GM12878 (cell line): ENCODE data around the gene CACNA2D2. TPM values are rescaled to one million over a fixed set of nuclear protein-coding genes. Genes with fewer than 3 reads are reported as not detected.

ENCODE experiments used
- ATAC-seq: fragments of 200-7000 bp; cut with Tn5 transposase; 3 replicates; pipeline ENCODE4 v1.9.1; 2020; ENCODE audit warnings: mild to moderate bottlenecking, moderate library complexity
- BruUV-seq: library from RNA; stranded (reverse); fragments of 400-500 nt; replicated peaks from 2 replicates; lab custom pipeline; 2021; lab: Mats Ljungman, UMichigan
- CTCF ChIA-PET: fragments of 300-600 bp; sonication (Branson Sonifier 250); formaldehyde crosslinking; extraction: SDS; loops from one replicate; lab custom pipeline; 2021; ENCODE audit warnings: inconsistent platforms; lab: Yijun Ruan, JAX
- POLR2A ChIA-PET: fragments of 350-600 bp; formaldehyde crosslinking; extraction: SDS; loops from one replicate; lab custom pipeline; 2021; ENCODE audit warnings: inconsistent platforms; lab: Charles Lee
- RAD21 ChIA-PET: fragments of 300-600 bp; sonication (Branson Sonifier 250); formaldehyde crosslinking; loops from one replicate; lab custom pipeline; 2023; ENCODE audit warnings: antibody characterized with exemption; ENCODE audit not compliant: unreplicated experiment; lab: Charles Lee
- SMC1A ChIA-PET: fragments of 300-600 bp; sonication (Branson Sonifier 250); formaldehyde crosslinking; loops from one replicate; lab custom pipeline; 2023; ENCODE audit not compliant: unreplicated experiment, uncharacterized antibody; lab: Charles Lee
- DNase-seq: peaks from one replicate; pipeline ENCODE4 v3.0.0-alpha.2; 2011; ENCODE audit warnings: low read depth, low spot score
- FAIRE-seq: peaks from 3 replicates; lab custom pipeline; 2011; peaks lifted over from hg19 to GRCh38; lab: Jason Lieb, UNC
- H2AFZ ChIP-seq: 2 replicates; pipeline ENCODE4 v1.6.0; 2011; ENCODE audit warnings: low read depth, low read length, control low read depth; ENCODE audit not compliant: control insufficient read depth
- H3K27ac ChIP-seq: 2 replicates; pipeline ENCODE4 v1.5.1; 2011; ENCODE audit warnings: control low read depth; ENCODE audit not compliant: control insufficient read depth, insufficient read depth
- H3K27me3 ChIP-seq, 2 experiments: replicated peaks in 1 of 2; 2 replicates each; pipeline versions ENCODE4 v1.6.0 to v1.6.1; 2011; ENCODE audit warnings: low read length in 1 of 2; ENCODE audit not compliant: control insufficient read depth in 2 of 2, insufficient read depth in 2 of 2
- H3K36me3 ChIP-seq, 2 experiments: 2 replicates each; pipeline ENCODE4 v1.5.1; 2011; ENCODE audit warnings: low read length in 1 of 2; ENCODE audit not compliant: control insufficient read depth in 2 of 2, insufficient read depth in 2 of 2
- H3K4me1 ChIP-seq: 2 replicates; pipeline ENCODE4 v1.6.1; 2011; ENCODE audit warnings: mild to moderate bottlenecking, low read length, moderate library complexity, mixed read lengths; ENCODE audit not compliant: control insufficient read depth, insufficient read depth
- H3K4me2 ChIP-seq: 2 replicates; pipeline ENCODE4 v1.6.0; 2011; ENCODE audit warnings: control low read depth; ENCODE audit not compliant: control insufficient read depth, insufficient read depth
- H3K4me3 ChIP-seq: fragments of 200-600 bp; sonication (generic); 2 replicates; pipeline ENCODE4 v1.5.1; 2016
- H3K79me2 ChIP-seq: 2 replicates; pipeline ENCODE4 v1.6.0; 2011; ENCODE audit warnings: low read length; ENCODE audit not compliant: control insufficient read depth, insufficient read depth
- H3K9ac ChIP-seq: 2 replicates; pipeline ENCODE4 v1.8.0; 2011; ENCODE audit warnings: low read length, control low read depth, mixed read lengths; ENCODE audit not compliant: control insufficient read depth, insufficient read depth
- H3K9me3 ChIP-seq: replicated peaks from 3 replicates; pipeline ENCODE4 v1.5.1; 2011; ENCODE audit warnings: mild to moderate bottlenecking, low read length; ENCODE audit not compliant: control insufficient read depth, insufficient read depth
- H4K20me1 ChIP-seq: 2 replicates; pipeline ENCODE4 v1.6.0; 2011; ENCODE audit not compliant: control insufficient read depth, insufficient read depth
- EED ChIP-seq: sonication (generic); IDR thresholded peaks from 2 replicates; pipeline ENCODE4 v1.6.1; 2016; ENCODE audit warnings: antibody characterized with exemption, low read depth
- IKZF1 ChIP-seq: fragments of 450-650 bp; conservative IDR thresholded peaks from 2 replicates; pipeline ENCODE4 v1.6.1; 2017; ENCODE audit warnings: antibody characterized with exemption, mild to moderate bottlenecking
- RAD21 ChIP-seq: IDR thresholded peaks from 2 replicates; pipeline ENCODE4 v1.6.1; 2011; ENCODE audit warnings: mild to moderate bottlenecking, low read depth, low read length, moderate library complexity; ENCODE audit not compliant: insufficient read depth
- RUNX3 ChIP-seq: IDR thresholded peaks from 2 replicates; pipeline ENCODE4 v1.6.1; 2012; ENCODE audit warnings: low read length, inconsistent platforms
- SMC3 ChIP-seq: IDR thresholded peaks from 2 replicates; pipeline ENCODE4 v1.6.1; 2011; ENCODE audit warnings: low read length, improper control_type of control experiment, borderline replicate concordance
- SREBF2 ChIP-seq: IDR thresholded peaks from 2 replicates; pipeline ENCODE4 v1.6.1; 2012; ENCODE audit warnings: mild to moderate bottlenecking, low read length
- WRNIP1 ChIP-seq: IDR thresholded peaks from 2 replicates; pipeline ENCODE4 v1.6.1; 2011; ENCODE audit warnings: low read depth, low read length, improper control_type of control experiment, borderline replicate concordance
- ZNF207 ChIP-seq: fragments of 450-650 bp; IDR thresholded peaks from 2 replicates; pipeline ENCODE4 v1.6.1; 2014; ENCODE audit warnings: antibody characterized with exemption, mild to moderate bottlenecking, borderline replicate concordance
- WGBS: methylation state at CpG from one replicate; pipeline ENCODE4 v1.1.6; 2016; ENCODE audit warnings: low lambda C conversion rate; ENCODE audit not compliant: insufficient replicate concordance, insufficient coverage; ENCODE audit errors: missing lambda C conversion rate; 5-methylcytosine and 5-hydroxymethylcytosine counted together
- in situ Hi-C: fragments of 300-500 bp; cut with MboI; formaldehyde crosslinking; loops from 9 replicates; pipeline ENCODE4 v1.14.3; 2018; ENCODE audit warnings: mixed read lengths
- intact Hi-C: fragments of 100-400 bp; cut with micrococcal nuclease; formaldehyde crosslinking; loops from one replicate; pipeline ENCODE4 v1.14.2; 2022; ENCODE audit not compliant: unreplicated experiment
- polyA plus RNA-seq, 11 experiments: library from polyadenylated mRNA; depleted of rRNA in 4 of 11; unstranded in 6 of 11; stranded (reverse) in 5 of 11; fragments of >200 nt; fragmentation: Nextera tagmentation in 4 of 11; fragmentation: Illumina TruSeq in 1 of 11; extraction: Ambion mirVana in 4 of 11; extraction: Trizol in 1 of 11; gene quantifications; 1 replicate in 1 of 11; 2 replicates in 10 of 11; pipeline versions ENCODE4 v1.2.1 to v1.2.3, GENCODE V29; 2011 to 2016; ENCODE audit warnings: inconsistent platforms in 2 of 11, missing spikeins in 2 of 11, low read depth in 1 of 11
- total RNA-seq, 4 experiments: library from RNA; depleted of rRNA in 3 of 4; stranded (reverse); fragments of >200 nt in 3 of 4; fragmentation: Illumina TruSeq in 1 of 4; extraction: Trizol in 1 of 4; gene quantifications; 2 replicates each; pipeline versions ENCODE4 v1.2.1 to v1.2.3, GENCODE V29; 2013 to 2021
- TF ChIP-seq, protein P1 (sequence below), 3 experiments: IDR thresholded peaks in 2 of 3; conservative IDR thresholded peaks in 1 of 3; 2 replicates each; pipeline ENCODE4 v1.5.1; 2011; ENCODE audit warnings: low read depth in 3 of 3, low read length in 3 of 3, mild to moderate bottlenecking in 3 of 3, control low read depth in 2 of 3, moderate library complexity in 2 of 3, inconsistent platforms in 1 of 3, mixed read lengths in 1 of 3; ENCODE audit not compliant: control insufficient read depth in 2 of 3, insufficient read depth in 1 of 3; ENCODE audit errors: extremely low read depth in 1 of 3
- TF ChIP-seq, protein P2 (sequence below): fragments of 450-650 bp; IDR thresholded peaks from 2 replicates; pipeline ENCODE4 v1.6.1; 2017; ENCODE audit warnings: antibody characterized with exemption, mild to moderate bottlenecking, moderate library complexity

Gene CACNA2D2
- total and polyA plus RNA-seq, 10 of the 15 experiments (the other 5 are each of a cell fraction or from before 2014, with no cell fraction given) = 0.03 to 0.07 TPM; not detected in 8

DNA sequence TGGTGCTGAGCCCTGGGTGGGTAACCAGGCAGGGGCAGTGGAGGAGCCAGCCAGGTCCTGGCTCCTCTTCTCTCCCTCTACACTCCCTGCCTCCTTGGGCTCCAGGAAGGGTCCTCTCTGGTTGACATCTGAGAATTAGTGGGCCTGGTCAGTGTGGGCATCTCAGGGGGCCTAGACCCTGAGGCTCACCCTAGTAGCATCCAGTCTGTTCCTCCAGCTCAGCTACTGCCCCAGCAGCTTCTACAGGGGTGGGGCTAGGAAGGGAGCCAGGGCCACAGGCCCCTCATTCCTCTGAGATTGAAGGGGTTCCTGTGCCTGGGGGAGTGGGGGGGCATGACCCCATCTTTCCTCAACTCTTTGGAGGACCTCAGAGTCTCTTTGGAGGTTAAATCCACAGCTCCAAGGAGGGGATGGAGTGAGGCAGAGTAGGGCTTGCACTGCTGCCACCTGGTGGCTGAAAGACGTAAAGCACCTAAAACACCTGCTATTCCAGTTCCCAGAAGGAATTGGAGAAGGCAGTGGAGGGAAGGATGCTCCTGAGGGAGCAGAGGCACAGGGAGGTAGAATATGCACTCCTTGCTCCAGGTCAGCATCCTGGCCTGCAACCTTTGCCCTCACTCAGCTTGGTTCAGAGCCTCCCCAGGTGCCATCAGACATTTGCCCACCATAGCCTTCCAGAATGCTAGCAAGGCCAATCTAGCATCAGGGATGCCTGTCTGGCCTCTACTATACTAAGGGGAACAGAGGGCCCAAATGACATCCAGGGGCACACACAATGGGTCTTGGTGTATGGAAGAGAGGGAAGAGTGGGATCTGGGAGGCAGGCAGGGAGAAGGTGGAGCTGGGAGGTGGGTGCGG, 39.0 kb upstream of the CACNA2D2 start:
- intact Hi-C loops = loop anchor here (1.0 to 2.0 kb wide), 3 partner anchors 24 to 196 kb away; no protein-coding TSS in a partner anchor
- Histone ChIP-seq H3K4me1 (no peaks in the 10 kb centered on the region), H2AFZ (no peak overlapping the region), H3K36me3 (no peaks in the 10 kb centered on the region), H4K20me1 (no peaks in the 10 kb centered on the region), H3K4me2 (no peak overlapping the region)
- SMC1A ChIA-PET = interaction anchor here (0.7 to 1.9 kb wide), 4 partner anchors 18 to 194 kb away, joined by 3 to 16 read pairs (median 6); partner anchors contain the start of gene CISH
- peak; percentile 75 for FAIRE-seq
- no peak for TF ChIP-seq ZNF207
- peak; percentile 54 for TF ChIP-seq RAD21
- TF ChIP-seq, protein P1, sequence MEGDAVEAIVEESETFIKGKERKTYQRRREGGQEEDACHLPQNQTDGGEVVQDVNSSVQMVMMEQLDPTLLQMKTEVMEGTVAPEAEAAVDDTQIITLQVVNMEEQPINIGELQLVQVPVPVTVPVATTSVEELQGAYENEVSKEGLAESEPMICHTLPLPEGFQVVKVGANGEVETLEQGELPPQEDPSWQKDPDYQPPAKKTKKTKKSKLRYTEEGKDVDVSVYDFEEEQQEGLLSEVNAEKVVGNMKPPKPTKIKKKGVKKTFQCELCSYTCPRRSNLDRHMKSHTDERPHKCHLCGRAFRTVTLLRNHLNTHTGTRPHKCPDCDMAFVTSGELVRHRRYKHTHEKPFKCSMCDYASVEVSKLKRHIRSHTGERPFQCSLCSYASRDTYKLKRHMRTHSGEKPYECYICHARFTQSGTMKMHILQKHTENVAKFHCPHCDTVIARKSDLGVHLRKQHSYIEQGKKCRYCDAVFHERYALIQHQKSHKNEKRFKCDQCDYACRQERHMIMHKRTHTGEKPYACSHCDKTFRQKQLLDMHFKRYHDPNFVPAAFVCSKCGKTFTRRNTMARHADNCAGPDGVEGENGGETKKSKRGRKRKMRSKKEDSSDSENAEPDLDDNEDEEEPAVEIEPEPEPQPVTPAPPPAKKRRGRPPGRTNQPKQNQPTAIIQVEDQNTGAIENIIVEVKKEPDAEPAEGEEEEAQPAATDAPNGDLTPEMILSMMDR (IDR thresholded peaks at IDR 0.05 in 2 of 3, conservative IDR thresholded peaks at IDR 0.05 in 1 of 3; ENCODE audit: control insufficient read depth in 2 of 3, extremely low read depth in 1 of 3, insufficient read depth in 1 of 3, low read depth in 3 of 3, low read length in 3 of 3) = peak; percentile 86 to 90 (median 86)
- TF ChIP-seq SREBF2 = no peak
- TF ChIP-seq RUNX3 = no peak
- TF ChIP-seq SMC3 = peak; percentile 82
- TF ChIP-seq, protein P2, sequence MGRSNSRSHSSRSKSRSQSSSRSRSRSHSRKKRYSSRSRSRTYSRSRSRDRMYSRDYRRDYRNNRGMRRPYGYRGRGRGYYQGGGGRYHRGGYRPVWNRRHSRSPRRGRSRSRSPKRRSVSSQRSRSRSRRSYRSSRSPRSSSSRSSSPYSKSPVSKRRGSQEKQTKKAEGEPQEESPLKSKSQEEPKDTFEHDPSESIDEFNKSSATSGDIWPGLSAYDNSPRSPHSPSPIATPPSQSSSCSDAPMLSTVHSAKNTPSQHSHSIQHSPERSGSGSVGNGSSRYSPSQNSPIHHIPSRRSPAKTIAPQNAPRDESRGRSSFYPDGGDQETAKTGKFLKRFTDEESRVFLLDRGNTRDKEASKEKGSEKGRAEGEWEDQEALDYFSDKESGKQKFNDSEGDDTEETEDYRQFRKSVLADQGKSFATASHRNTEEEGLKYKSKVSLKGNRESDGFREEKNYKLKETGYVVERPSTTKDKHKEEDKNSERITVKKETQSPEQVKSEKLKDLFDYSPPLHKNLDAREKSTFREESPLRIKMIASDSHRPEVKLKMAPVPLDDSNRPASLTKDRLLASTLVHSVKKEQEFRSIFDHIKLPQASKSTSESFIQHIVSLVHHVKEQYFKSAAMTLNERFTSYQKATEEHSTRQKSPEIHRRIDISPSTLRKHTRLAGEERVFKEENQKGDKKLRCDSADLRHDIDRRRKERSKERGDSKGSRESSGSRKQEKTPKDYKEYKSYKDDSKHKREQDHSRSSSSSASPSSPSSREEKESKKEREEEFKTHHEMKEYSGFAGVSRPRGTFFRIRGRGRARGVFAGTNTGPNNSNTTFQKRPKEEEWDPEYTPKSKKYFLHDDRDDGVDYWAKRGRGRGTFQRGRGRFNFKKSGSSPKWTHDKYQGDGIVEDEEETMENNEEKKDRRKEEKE = no peak
- peak; percentile 48 for TF ChIP-seq IKZF1
- TF ChIP-seq EED = 0 out of 2 replicates have a peak, but pooled peaks have one; percentile 43
- no peak for TF ChIP-seq WRNIP1
- TF ChIP-seq, all 136 proteins: peak for 5
- 50% methylated on average over 2 of the region's 2 CpGs for WGBS
- in situ Hi-C loops = no loop called here
- ChIA-PET CTCF (interaction anchor here (0.6 to 4.9 kb wide), 32 partner anchors 8 to 243 kb away, joined by 3 to 65 read pairs (median 4); partner anchors contain the start of genes C3orf18, CISH, CYB561D2 and HEMK1), POLR2A (interaction anchor here (0.6 to 0.8 kb wide), 2 partner anchors 27 to 47 kb away, joined by 3 read pairs; partner anchors contain the start of gene HEMK1), RAD21 (interaction anchor here (1.0 to 1.7 kb wide), 6 partner anchors 25 to 195 kb away, joined by 3 to 13 read pairs (median 5); partner anchors contain the start of genes CYB561D2 and NPRL2)
- no peak overlapping the region for H3K4me3 ChIP-seq
- no peaks in the 10 kb centered on the region for H3K79me2 ChIP-seq
- peaks cover 3 to 5% of the 10 kb centered on the region in 2 experiments; a peak in 3 of 4 replicates for H3K27me3 ChIP-seq
- peak; percentile 87 for ATAC-seq
- H3K27ac ChIP-seq = no peak overlapping the region
- no TSS peak for BruUV-seq
- H3K9me3 ChIP-seq = no peaks in the 10 kb centered on the region
- no peak overlapping the region for H3K9ac ChIP-seq
- no peak for DNase-seq
